ENCODE data around the gene DLX2.
"Not testable (repeated sequence)": the region's sequence is repeated elsewhere in the genome, so short reads cannot be mapped to it uniquely, and the experiment has no call there.

The DLX2 gene

GRCh38 chr2:172083628-172084394 is 18.9 kb downstream of the DLX2 start:
- no peak for DNase-seq (ENCODE audit: low read depth in 2 of 2)

- no peak for DNase-seq (ENCODE audit: low read depth in 2 of 2)
Observed at GRCh38 chr2:172082944-172083627, 19.6 kb downstream of the DLX2 start.

GRCh38 chr2:172082105-172082943 is 20.4 kb downstream of the DLX2 start:
- no peak for DNase-seq (ENCODE audit: low read depth in 2 of 2)

- DNase-seq (ENCODE audit: low read depth in 2 of 2), result no peak
Observed at GRCh38 chr2:172081221-172082022, 21.3 kb downstream of the DLX2 start.

GRCh38 chr2:172080641-172081220 is 22.0 kb downstream of the DLX2 start:
- no peak for DNase-seq (ENCODE audit: low read depth in 2 of 2)

GRCh38 chr2:172079838-172080640 is 22.7 kb downstream of the DLX2 start:
- no peak for DNase-seq (ENCODE audit: low read depth in 2 of 2)

- DNase-seq (ENCODE audit: low read depth in 2 of 2), result no peak
Observed at GRCh38 chr2:172079416-172079815, 23.3 kb downstream of the DLX2 start.

GRCh38 chr2:172074254-172074653 is 28.4 kb downstream of the DLX2 start:
- no peak for DNase-seq (ENCODE audit: low read depth in 2 of 2)

- no peak for DNase-seq (ENCODE audit: low read depth in 2 of 2)
Observed at GRCh38 chr2:172073518-172073917, 29.2 kb downstream of the DLX2 start.

GRCh38 chr2:172072706-172073105 is 30.0 kb downstream of the DLX2 start:
- no peak for DNase-seq (ENCODE audit: low read depth in 2 of 2)

- no peak for DNase-seq (ENCODE audit: low read depth in 2 of 2)
Observed at GRCh38 chr2:172072303-172072702, 30.4 kb downstream of the DLX2 start.

GRCh38 chr2:172070936-172071335 is 31.8 kb downstream of the DLX2 start:
- no peak for DNase-seq (ENCODE audit: low read depth in 2 of 2)

- DNase-seq (ENCODE audit: low read depth in 2 of 2), result not testable (repeated sequence)
Observed at GRCh38 chr2:172067905-172068304, 34.8 kb downstream of the DLX2 start.

- DNase-seq (ENCODE audit: low read depth in 2 of 2), result no peak
Observed at GRCh38 chr2:172066394-172066886, 36.3 kb downstream of the DLX2 start.

GRCh38 chr2:172065111-172065510 is 37.6 kb downstream of the DLX2 start:
- no peak for DNase-seq (ENCODE audit: low read depth in 2 of 2)

- no peak for DNase-seq (ENCODE audit: low read depth in 2 of 2)
Observed at GRCh38 chr2:172063446-172063845, 39.3 kb downstream of the DLX2 start.

GRCh38 chr2:172062402-172063004 is 40.2 kb downstream of the DLX2 start:
- DNase-seq (ENCODE audit: low read depth in 2 of 2), result no peak

GRCh38 chr2:172060118-172060517 is 42.6 kb downstream of the DLX2 start:
- not testable (repeated sequence) for DNase-seq (ENCODE audit: low read depth in 2 of 2)

GRCh38 chr2:172058660-172059059 is 44.0 kb downstream of the DLX2 start:
- DNase-seq (ENCODE audit: low read depth in 2 of 2), result no peak

- no peak for DNase-seq (ENCODE audit: low read depth in 2 of 2)
Observed at GRCh38 chr2:172056293-172056692, 46.4 kb downstream of the DLX2 start.
